Nephron progenitor cell (in vitro differentiated cells): ENCODE measurements around the gene EFEMP1.

Experiments
- DNase-seq: peaks from one replicate; pipeline ENCODE4 v3.0.0; 2021
- H3K27ac Mint-ChIP-seq: 2 replicates; pipeline ENCODE4 v1.8.0; 2021; ENCODE audit warnings: mild to moderate bottlenecking, moderate library complexity, mixed read lengths
- H3K27me3 Mint-ChIP-seq: 2 replicates; pipeline ENCODE4 v1.8.0; 2021; ENCODE audit warnings: mild to moderate bottlenecking, low read depth, mixed read lengths; ENCODE audit not compliant: poor library complexity
- H3K36me3 Mint-ChIP-seq: 2 replicates; pipeline ENCODE4 v1.8.0; 2021; ENCODE audit warnings: low read depth, mixed read lengths
- H3K4me1 Mint-ChIP-seq: 2 replicates; pipeline ENCODE4 v1.8.0; 2021; ENCODE audit warnings: mixed read lengths
- H3K4me3 Mint-ChIP-seq: 2 replicates; pipeline ENCODE4 v1.8.0; 2021; ENCODE audit warnings: mild to moderate bottlenecking, moderate library complexity, mixed read lengths
- H3K9me3 Mint-ChIP-seq: 2 replicates; pipeline ENCODE4 v1.8.0; 2021; ENCODE audit warnings: mild to moderate bottlenecking, moderate library complexity, mixed read lengths
- CTCF ChIP-seq: fragments of 200-600 bp; sonication (generic); IDR thresholded peaks from 2 replicates; pipeline ENCODE4 v1.5.0; 2021; ENCODE audit warnings: antibody characterized with exemption

Gene EFEMP1

GRCh38 chr2:55952415-55952814 lies 28.8 kb upstream of the EFEMP1 start:
- Mint-ChIP-seq H3K27me3 (peaks cover 2% of the 10 kb centered on the region), H3K27ac (no peak overlapping the region), H3K9me3 (no peaks in the 10 kb centered on the region), H3K36me3 (no peaks in the 10 kb centered on the region), H3K4me1 (peaks cover 14% of the 10 kb centered on the region), H3K4me3 (no peak overlapping the region)
- no peak for DNase-seq
- no peak for TF ChIP-seq CTCF

- Mint-ChIP-seq H3K36me3 (no peaks in the 10 kb centered on the region), H3K27ac (peak overlapping the region; percentile 54), H3K4me1 (peaks cover 19% of the 10 kb centered on the region), H3K9me3 (no peaks in the 10 kb centered on the region), H3K4me3 (no peak overlapping the region), H3K27me3 (no peaks in the 10 kb centered on the region)
- TF ChIP-seq CTCF: no peak
- no peak for DNase-seq
These were observed 28.0 kb upstream of the EFEMP1 start for GRCh38 chr2:55951533-55951932.

- H3K4me1 Mint-ChIP-seq: peaks cover 19% of the 10 kb centered on the region
- H3K27ac Mint-ChIP-seq: no peak overlapping the region
- no peak overlapping the region for H3K4me3 Mint-ChIP-seq
- DNase-seq: no peak
- no peak for TF ChIP-seq CTCF
- no peaks in the 10 kb centered on the region for H3K36me3 Mint-ChIP-seq
- peaks cover 5% of the 10 kb centered on the region for H3K9me3 Mint-ChIP-seq
- H3K27me3 Mint-ChIP-seq: no peaks in the 10 kb centered on the region
These were observed 26.0 kb upstream of the EFEMP1 start for GRCh38 chr2:55949613-55950012.

- H3K9me3 Mint-ChIP-seq: peaks cover 5% of the 10 kb centered on the region
- no peak for DNase-seq
- no peaks in the 10 kb centered on the region for H3K36me3 Mint-ChIP-seq
- H3K27me3 Mint-ChIP-seq: no peaks in the 10 kb centered on the region
- H3K4me3 Mint-ChIP-seq: no peak overlapping the region
- no peak overlapping the region for H3K27ac Mint-ChIP-seq
- no peak for TF ChIP-seq CTCF
- H3K4me1 Mint-ChIP-seq: peaks cover 19% of the 10 kb centered on the region
These were observed 25.6 kb upstream of the EFEMP1 start for GRCh38 chr2:55949211-55949610.

- H3K4me3 Mint-ChIP-seq: no peak overlapping the region
- H3K27ac Mint-ChIP-seq: no peak overlapping the region
- peaks cover 19% of the 10 kb centered on the region for H3K4me1 Mint-ChIP-seq
- H3K9me3 Mint-ChIP-seq: peaks cover 5% of the 10 kb centered on the region
- no peaks in the 10 kb centered on the region for H3K27me3 Mint-ChIP-seq
- H3K36me3 Mint-ChIP-seq: no peaks in the 10 kb centered on the region
- no peak for TF ChIP-seq CTCF
- no peak for DNase-seq
These were observed 24.8 kb upstream of the EFEMP1 start for GRCh38 chr2:55948176-55948923.

- TF ChIP-seq CTCF: no peak
- Mint-ChIP-seq H3K27ac (no peak overlapping the region), H3K9me3 (peaks cover 5% of the 10 kb centered on the region), H3K4me3 (no peak overlapping the region), H3K36me3 (no peaks in the 10 kb centered on the region), H3K4me1 (peaks cover 19% of the 10 kb centered on the region), H3K27me3 (no peaks in the 10 kb centered on the region)
- no peak for DNase-seq
These were observed 24.2 kb upstream of the EFEMP1 start for GRCh38 chr2:55947752-55948151.
